Immature natural killer cell (primary cell): ENCODE results near the gene STK36. TPM values are rescaled to one million over a fixed set of nuclear protein-coding genes. Genes with fewer than 3 reads are reported as not detected.
"Not testable (repeated sequence)": the region's sequence is repeated elsewhere in the genome, so short reads cannot be mapped to it uniquely, and the experiment has no call there.

Source experiments
- DNase-seq, 3 donors: peaks; one replicate each; pipeline ENCODE4 v3.0.0; 2022; ENCODE audit warnings: mixed read lengths in 1 of 3
- H3K27ac Mint-ChIP-seq, 6 donors: one replicate each; pipeline ENCODE4 v1.8.0; 2020; ENCODE audit warnings: mixed read lengths in 6 of 6, mild to moderate bottlenecking in 5 of 6, inconsistent platforms in 4 of 6, moderate library complexity in 3 of 6
- H3K27me3 Mint-ChIP-seq, 3 donors: one replicate each; pipeline ENCODE4 v1.8.0; 2020 to 2021; ENCODE audit warnings: low read depth in 3 of 3, mild to moderate bottlenecking in 3 of 3, mixed read lengths in 3 of 3, moderate library complexity in 3 of 3, inconsistent platforms in 1 of 3
- H3K36me3 Mint-ChIP-seq, 3 donors: one replicate each; pipeline ENCODE4 v1.8.0; 2020; ENCODE audit warnings: mixed read lengths in 3 of 3, inconsistent platforms in 2 of 3, mild to moderate bottlenecking in 2 of 3
- H3K4me1 Mint-ChIP-seq, 2 donors: one replicate each; pipeline ENCODE4 v1.8.0; 2020; ENCODE audit warnings: inconsistent platforms in 2 of 2, mild to moderate bottlenecking in 2 of 2, mixed read lengths in 2 of 2, moderate library complexity in 1 of 2
- H3K4me3 Mint-ChIP-seq, 5 donors: one replicate each; pipeline ENCODE4 v1.8.0; 2020; ENCODE audit warnings: mild to moderate bottlenecking in 5 of 5, mixed read lengths in 5 of 5, inconsistent platforms in 3 of 5, moderate library complexity in 3 of 5
- H3K9me3 Mint-ChIP-seq, 6 donors: one replicate each; pipeline ENCODE4 v1.8.0; 2020; ENCODE audit warnings: mild to moderate bottlenecking in 6 of 6, mixed read lengths in 6 of 6, inconsistent platforms in 4 of 6, moderate library complexity in 3 of 6
- polyA plus RNA-seq, 3 donors: library from polyadenylated mRNA; unstranded; fragments of 300-500 nt; fragmentation: Illumina TruSeq; gene quantifications; one replicate each; pipeline ENCODE4 v1.2.3, GENCODE V29; 2021

Gene STK36
- polyA plus RNA-seq, 3 donors from 2014 or later: 3.0 to 3.9 (median 3.9) TPM

- peaks cover 4 to 29% (median 13%) of the 10 kb centered on the region in 3 donors for H3K36me3 Mint-ChIP-seq
- H3K4me3 Mint-ChIP-seq, H3K9me3 Mint-ChIP-seq, H3K27me3 Mint-ChIP-seq, H3K27ac Mint-ChIP-seq, H3K4me1 Mint-ChIP-seq: not testable (repeated sequence)
- peak; percentile 3 to 31 (median 19) for DNase-seq
Observed at GRCh38 chr2:218687400-218688060, 15.6 kb downstream of the STK36 start.

GRCh38 chr2:218691234-218691633 is 19.3 kb downstream of the STK36 start:
- Mint-ChIP-seq H3K27ac (no peak overlapping the region), H3K36me3 (peaks cover 13 to 30% (median 27%) of the 10 kb centered on the region in 3 donors), H3K27me3 (peaks cover 0 to 1% (median 0%) of the 10 kb centered on the region in 3 donors), H3K4me3 (no peak overlapping the region), H3K9me3 (no peaks in the 10 kb centered on the region), H3K4me1 (peaks cover 0 to 2% of the 10 kb centered on the region in 2 donors)
- DNase-seq: no peak

- H3K27ac Mint-ChIP-seq: no peak overlapping the region
- no peak for DNase-seq
- H3K4me1 Mint-ChIP-seq: no peaks in the 10 kb centered on the region
- H3K9me3 Mint-ChIP-seq: no peaks in the 10 kb centered on the region
- H3K27me3 Mint-ChIP-seq: peaks cover 0 to 1% (median 0%) of the 10 kb centered on the region in 3 donors
- no peak overlapping the region for H3K4me3 Mint-ChIP-seq
- peaks cover 16 to 32% (median 29%) of the 10 kb centered on the region in 3 donors for H3K36me3 Mint-ChIP-seq
Observed at GRCh38 chr2:218694405-218695145, 22.7 kb downstream of the STK36 start.

- Mint-ChIP-seq H3K36me3 (peaks cover 3 to 23% (median 12%) of the 10 kb centered on the region in 3 donors), H3K27me3 (peaks cover 0 to 2% (median 0%) of the 10 kb centered on the region in 3 donors), H3K9me3 (no peaks in the 10 kb centered on the region), H3K4me3 (no peak overlapping the region), H3K4me1 (no peaks in the 10 kb centered on the region), H3K27ac (no peak overlapping the region)
- no peak for DNase-seq
Observed at GRCh38 chr2:218698885-218699284, 27.0 kb downstream of the STK36 start.

GRCh38 chr2:218701806-218702205 is 29.9 kb downstream of the STK36 start:
- Mint-ChIP-seq H3K36me3 (peaks cover 3 to 13% (median 12%) of the 10 kb centered on the region in 3 donors), H3K9me3 (no peaks in the 10 kb centered on the region), H3K27me3 (peaks cover 0 to 2% (median 2%) of the 10 kb centered on the region in 3 donors), H3K27ac (no peak overlapping the region), H3K4me3 (no peak overlapping the region), H3K4me1 (no peaks in the 10 kb centered on the region)
- no peak for DNase-seq

- no peaks in the 10 kb centered on the region for H3K9me3 Mint-ChIP-seq
- peaks cover 2 to 3% (median 2%) of the 10 kb centered on the region in 3 donors for H3K27me3 Mint-ChIP-seq
- no peak overlapping the region for H3K27ac Mint-ChIP-seq
- H3K4me3 Mint-ChIP-seq: no peak overlapping the region
- no peaks in the 10 kb centered on the region for H3K4me1 Mint-ChIP-seq
- H3K36me3 Mint-ChIP-seq: peaks cover 3 to 12% (median 10%) of the 10 kb centered on the region in 3 donors
- no peak for DNase-seq
Observed at GRCh38 chr2:218703341-218703740, 31.5 kb downstream of the STK36 start.

- no peak for DNase-seq
- no peak overlapping the region for H3K4me3 Mint-ChIP-seq
Observed at GRCh38 chr2:218708086-218708485, 36.2 kb downstream of the STK36 start.

GRCh38 chr2:218709908-218710307 is 38.0 kb downstream of the STK36 start:
- peaks cover 12 to 16% of the 10 kb centered on the region in 2 donors for H3K4me1 Mint-ChIP-seq
- DNase-seq: no peak
- H3K4me3 Mint-ChIP-seq: peak overlapping the region in 4 of 5 donors; percentile 15 to 98 (median 92)
- H3K27ac Mint-ChIP-seq: peak overlapping the region in 1 of 6 donors; percentile 50
- H3K9me3 Mint-ChIP-seq: no peaks in the 10 kb centered on the region
- H3K36me3 Mint-ChIP-seq: no peaks in the 10 kb centered on the region
- H3K27me3 Mint-ChIP-seq: peaks cover 7 to 8% (median 8%) of the 10 kb centered on the region in 3 donors

More at GRCh38 chr2:218708086-218708485, 36.2 kb downstream of the STK36 start:
- Mint-ChIP-seq H3K36me3 (peaks cover 0 to 4% (median 0%) of the 10 kb centered on the region in 3 donors), H3K4me1 (peaks cover 12 to 16% of the 10 kb centered on the region in 2 donors), H3K27ac (no peak overlapping the region), H3K9me3 (no peaks in the 10 kb centered on the region), H3K27me3 (peaks cover 7 to 9% (median 8%) of the 10 kb centered on the region in 3 donors)

- DNase-seq: no peak
- Mint-ChIP-seq H3K9me3 (no peaks in the 10 kb centered on the region), H3K4me1 (peaks cover 12 to 16% of the 10 kb centered on the region in 2 donors), H3K27me3 (peaks cover 7 to 8% (median 8%) of the 10 kb centered on the region in 3 donors), H3K27ac (peak overlapping the region in 5 of 6 donors; percentile 23 to 95 (median 85)), H3K4me3 (peak overlapping the region; percentile 92 to 99 (median 94)), H3K36me3 (no peaks in the 10 kb centered on the region)
Observed at GRCh38 chr2:218710334-218710686, 38.4 kb downstream of the STK36 start.

GRCh38 chr2:218710687-218711549 is 39.0 kb downstream of the STK36 start, which contains the start of gene TTLL4:
TTLL4 (plus strand) TSS chr2:218710835; CDS start chr2:218737677, 26,842 bp downstream.
- Mint-ChIP-seq H3K36me3 (peaks cover 2% of the 10 kb centered on the region in 3 donors), H3K4me3 (peak within 1 kb of the TSS; percentile 92 to 99 (median 94)), H3K9me3 (no peaks in the 10 kb centered on the region), H3K27ac (peak within 1 kb of the TSS; percentile 82 to 96 (median 94)), H3K27me3 (peaks cover 7 to 8% (median 8%) of the 10 kb centered on the region in 3 donors), H3K4me1 (peaks cover 12 to 16% of the 10 kb centered on the region in 2 donors)
- peak; percentile 99 for DNase-seq

GRCh38 chr2:218711550-218711929 is 39.7 kb downstream of the STK36 start:
- Mint-ChIP-seq H3K4me1 (peaks cover 12 to 16% of the 10 kb centered on the region in 2 donors), H3K27ac (peak overlapping the region; percentile 82 to 96 (median 94)), H3K4me3 (peak overlapping the region; percentile 92 to 99 (median 94)), H3K36me3 (peaks cover 4 to 5% (median 4%) of the 10 kb centered on the region in 3 donors), H3K9me3 (no peaks in the 10 kb centered on the region), H3K27me3 (peaks cover 5 to 8% (median 8%) of the 10 kb centered on the region in 3 donors)
- DNase-seq: no peak

GRCh38 chr2:218713922-218714321 is 42.0 kb downstream of the STK36 start:
- H3K27ac Mint-ChIP-seq: peak overlapping the region in 1 of 6 donors; percentile 4
- no peak for DNase-seq
- H3K4me1 Mint-ChIP-seq: peaks cover 12 to 16% of the 10 kb centered on the region in 2 donors
- H3K27me3 Mint-ChIP-seq: peaks cover 5 to 6% (median 6%) of the 10 kb centered on the region in 3 donors
- H3K36me3 Mint-ChIP-seq: peaks cover 4 to 9% (median 4%) of the 10 kb centered on the region in 3 donors
- no peaks in the 10 kb centered on the region for H3K9me3 Mint-ChIP-seq
- H3K4me3 Mint-ChIP-seq: no peak overlapping the region

- H3K36me3 Mint-ChIP-seq: peaks cover 4 to 17% (median 4%) of the 10 kb centered on the region in 3 donors
- peaks cover 0 to 2% (median 2%) of the 10 kb centered on the region in 3 donors for H3K27me3 Mint-ChIP-seq
- DNase-seq: no peak
- no peaks in the 10 kb centered on the region for H3K9me3 Mint-ChIP-seq
- H3K27ac Mint-ChIP-seq: no peak overlapping the region
- peaks cover 11% of the 10 kb centered on the region in 2 donors for H3K4me1 Mint-ChIP-seq
- no peak overlapping the region for H3K4me3 Mint-ChIP-seq
Observed at GRCh38 chr2:218716070-218716469, 44.2 kb downstream of the STK36 start.
